GM12878 (cell line): ENCODE results near the gene N4BP3. TPM values are rescaled to one million over a fixed set of nuclear protein-coding genes. Genes with fewer than 3 reads are reported as not detected.
A peak's percentile ranks its signal among the peaks of the same experiment; 100 is the strongest.

Source experiments
- ATAC-seq: fragments of 200-7000 bp; cut with Tn5 transposase; 3 replicates; pipeline ENCODE4 v1.9.1; 2020; ENCODE audit warnings: mild to moderate bottlenecking, moderate library complexity
- BruUV-seq: library from RNA; stranded (reverse); fragments of 400-500 nt; replicated peaks from 2 replicates; lab custom pipeline; 2021; lab: Mats Ljungman, UMichigan
- CTCF ChIA-PET: fragments of 300-600 bp; sonication (Branson Sonifier 250); formaldehyde crosslinking; extraction: SDS; loops from one replicate; lab custom pipeline; 2021; ENCODE audit warnings: inconsistent platforms; lab: Yijun Ruan, JAX
- POLR2A ChIA-PET: fragments of 350-600 bp; formaldehyde crosslinking; extraction: SDS; loops from one replicate; lab custom pipeline; 2021; ENCODE audit warnings: inconsistent platforms; lab: Charles Lee
- RAD21 ChIA-PET: fragments of 300-600 bp; sonication (Branson Sonifier 250); formaldehyde crosslinking; loops from one replicate; lab custom pipeline; 2023; ENCODE audit warnings: antibody characterized with exemption; ENCODE audit not compliant: unreplicated experiment; lab: Charles Lee
- SMC1A ChIA-PET: fragments of 300-600 bp; sonication (Branson Sonifier 250); formaldehyde crosslinking; loops from one replicate; lab custom pipeline; 2023; ENCODE audit not compliant: unreplicated experiment, uncharacterized antibody; lab: Charles Lee
- DNase-seq: peaks from one replicate; pipeline ENCODE4 v3.0.0-alpha.2; 2011; ENCODE audit warnings: low read depth, low spot score
- FAIRE-seq: peaks from 3 replicates; lab custom pipeline; 2011; peaks lifted over from hg19 to GRCh38; lab: Jason Lieb, UNC
- H2AFZ ChIP-seq: 2 replicates; pipeline ENCODE4 v1.6.0; 2011; ENCODE audit warnings: low read depth, low read length, control low read depth; ENCODE audit not compliant: control insufficient read depth
- H3K27ac ChIP-seq: 2 replicates; pipeline ENCODE4 v1.5.1; 2011; ENCODE audit warnings: control low read depth; ENCODE audit not compliant: control insufficient read depth, insufficient read depth
- H3K27me3 ChIP-seq, 2 experiments: replicated peaks in 1 of 2; 2 replicates each; pipeline versions ENCODE4 v1.6.0 to v1.6.1; 2011; ENCODE audit warnings: low read length in 1 of 2; ENCODE audit not compliant: control insufficient read depth in 2 of 2, insufficient read depth in 2 of 2
- H3K36me3 ChIP-seq, 2 experiments: 2 replicates each; pipeline ENCODE4 v1.5.1; 2011; ENCODE audit warnings: low read length in 1 of 2; ENCODE audit not compliant: control insufficient read depth in 2 of 2, insufficient read depth in 2 of 2
- H3K4me1 ChIP-seq: 2 replicates; pipeline ENCODE4 v1.6.1; 2011; ENCODE audit warnings: mild to moderate bottlenecking, low read length, moderate library complexity, mixed read lengths; ENCODE audit not compliant: control insufficient read depth, insufficient read depth
- H3K4me2 ChIP-seq: 2 replicates; pipeline ENCODE4 v1.6.0; 2011; ENCODE audit warnings: control low read depth; ENCODE audit not compliant: control insufficient read depth, insufficient read depth
- H3K4me3 ChIP-seq: fragments of 200-600 bp; sonication (generic); 2 replicates; pipeline ENCODE4 v1.5.1; 2016
- H3K79me2 ChIP-seq: 2 replicates; pipeline ENCODE4 v1.6.0; 2011; ENCODE audit warnings: low read length; ENCODE audit not compliant: control insufficient read depth, insufficient read depth
- H3K9ac ChIP-seq: 2 replicates; pipeline ENCODE4 v1.8.0; 2011; ENCODE audit warnings: low read length, control low read depth, mixed read lengths; ENCODE audit not compliant: control insufficient read depth, insufficient read depth
- H3K9me3 ChIP-seq: replicated peaks from 3 replicates; pipeline ENCODE4 v1.5.1; 2011; ENCODE audit warnings: mild to moderate bottlenecking, low read length; ENCODE audit not compliant: control insufficient read depth, insufficient read depth
- H4K20me1 ChIP-seq: 2 replicates; pipeline ENCODE4 v1.6.0; 2011; ENCODE audit not compliant: control insufficient read depth, insufficient read depth
- BCL11A ChIP-seq: IDR thresholded peaks from 2 replicates; pipeline ENCODE4 v1.6.1; 2011; ENCODE audit warnings: low read depth, low read length
- CTCF ChIP-seq, 3 experiments: IDR thresholded peaks in 2 of 3; conservative IDR thresholded peaks in 1 of 3; 2 replicates each; pipeline ENCODE4 v1.5.1; 2011; ENCODE audit warnings: low read depth in 3 of 3, low read length in 3 of 3, mild to moderate bottlenecking in 3 of 3, control low read depth in 2 of 3, moderate library complexity in 2 of 3, inconsistent platforms in 1 of 3, mixed read lengths in 1 of 3; ENCODE audit not compliant: control insufficient read depth in 2 of 3, insufficient read depth in 1 of 3; ENCODE audit errors: extremely low read depth in 1 of 3
- JUND ChIP-seq: IDR thresholded peaks from 2 replicates; pipeline ENCODE4 v1.6.1; 2012; ENCODE audit warnings: low read depth, mild to moderate bottlenecking, low read length, improper control_type of control experiment, moderate library complexity
- MXI1 ChIP-seq: fragments of 150-350 bp; IDR thresholded peaks from 2 replicates; pipeline ENCODE4 v1.6.1; 2011; ENCODE audit warnings: low read depth, mild to moderate bottlenecking, inconsistent platforms, low read length, improper control_type of control experiment
- NRF1 ChIP-seq: conservative IDR thresholded peaks from 2 replicates; pipeline ENCODE4 v1.6.1; 2011; ENCODE audit warnings: mild to moderate bottlenecking, low read depth, low read length, improper control_type of control experiment
- PAX5 ChIP-seq: IDR thresholded peaks from 2 replicates; pipeline ENCODE4 v1.6.1; 2011; ENCODE audit warnings: low read depth, low read length, borderline replicate concordance
- POU2F2 ChIP-seq: IDR thresholded peaks from 3 replicates; pipeline ENCODE4 v1.6.1; 2011; ENCODE audit warnings: low read depth, mild to moderate bottlenecking, low read length, borderline replicate concordance
- RAD21 ChIP-seq: IDR thresholded peaks from 2 replicates; pipeline ENCODE4 v1.6.1; 2011; ENCODE audit warnings: mild to moderate bottlenecking, low read depth, low read length, moderate library complexity; ENCODE audit not compliant: insufficient read depth
- RELA ChIP-seq: fragments of 450-650 bp; IDR thresholded peaks from 2 replicates; pipeline ENCODE4 v1.8.0; 2014; ENCODE audit warnings: borderline replicate concordance; ENCODE audit not compliant: partially characterized antibody
- SMC3 ChIP-seq: IDR thresholded peaks from 2 replicates; pipeline ENCODE4 v1.6.1; 2011; ENCODE audit warnings: low read length, improper control_type of control experiment, borderline replicate concordance
- TCF3 ChIP-seq: IDR thresholded peaks from 2 replicates; pipeline ENCODE4 v1.6.1; 2012; ENCODE audit warnings: low read depth, mild to moderate bottlenecking, low read length, borderline replicate concordance; ENCODE audit not compliant: insufficient read depth
- YY1 ChIP-seq: IDR thresholded peaks from 2 replicates; pipeline ENCODE4 v1.6.1; 2011; ENCODE audit warnings: low read depth, mild to moderate bottlenecking, low read length
- WGBS: methylation state at CpG from one replicate; pipeline ENCODE4 v1.1.6; 2016; ENCODE audit warnings: low lambda C conversion rate; ENCODE audit not compliant: insufficient replicate concordance, insufficient coverage; ENCODE audit errors: missing lambda C conversion rate; 5-methylcytosine and 5-hydroxymethylcytosine counted together
- in situ Hi-C: fragments of 300-500 bp; cut with MboI; formaldehyde crosslinking; loops from 9 replicates; pipeline ENCODE4 v1.14.3; 2018; ENCODE audit warnings: mixed read lengths
- intact Hi-C: fragments of 100-400 bp; cut with micrococcal nuclease; formaldehyde crosslinking; loops from one replicate; pipeline ENCODE4 v1.14.2; 2022; ENCODE audit not compliant: unreplicated experiment
- polyA plus RNA-seq, 11 experiments: library from polyadenylated mRNA; depleted of rRNA in 4 of 11; unstranded in 6 of 11; stranded (reverse) in 5 of 11; fragments of >200 nt; fragmentation: Nextera tagmentation in 4 of 11; fragmentation: Illumina TruSeq in 1 of 11; extraction: Ambion mirVana in 4 of 11; extraction: Trizol in 1 of 11; gene quantifications; 1 replicate in 1 of 11; 2 replicates in 10 of 11; pipeline versions ENCODE4 v1.2.1 to v1.2.3, GENCODE V29; 2011 to 2016; ENCODE audit warnings: inconsistent platforms in 2 of 11, missing spikeins in 2 of 11, low read depth in 1 of 11
- total RNA-seq, 4 experiments: library from RNA; depleted of rRNA in 3 of 4; stranded (reverse); fragments of >200 nt in 3 of 4; fragmentation: Illumina TruSeq in 1 of 4; extraction: Trizol in 1 of 4; gene quantifications; 2 replicates each; pipeline versions ENCODE4 v1.2.1 to v1.2.3, GENCODE V29; 2013 to 2021
- TF ChIP-seq, protein P1 (sequence below): fragments of 450-650 bp; IDR thresholded peaks from 2 replicates; pipeline ENCODE4 v1.6.1; 2016; ENCODE audit warnings: mild to moderate bottlenecking
- TF ChIP-seq, protein P2 (sequence below): fragments of 450-650 bp; IDR thresholded peaks from 2 replicates; pipeline ENCODE4 v1.6.1; 2014; ENCODE audit warnings: mild to moderate bottlenecking
- TF ChIP-seq, protein P3 (sequence below): IDR thresholded peaks from 2 replicates; pipeline ENCODE4 v1.6.1; 2011; ENCODE audit warnings: borderline replicate concordance, low read depth, mild to moderate bottlenecking, moderate library complexity, low read length; ENCODE audit not compliant: insufficient read depth, poor library complexity, severe bottlenecking

The N4BP3 gene
- total and polyA plus RNA-seq, 10 of the 15 experiments (the other 5 are each of a cell fraction or from before 2014, with no cell fraction given), result 0.06 to 13.0 (median 4.3) TPM

- ATAC-seq (peak; percentile 98), FAIRE-seq (peak; percentile 95), DNase-seq (peak; percentile 34)
- H3K4me3 ChIP-seq, result no peak overlapping the region
- ChIA-PET RAD21 (interaction anchor here (3.0 kb wide), 1 partner anchor 88 kb away, joined by 18 read pairs; no protein-coding TSS in a partner anchor), POLR2A (no interaction called here), CTCF (interaction anchor here (0.7 to 4.0 kb wide), 4 partner anchors 9 to 88 kb away, joined by 3 to 35 read pairs (median 3); no protein-coding TSS in a partner anchor), SMC1A (interaction anchor here (2.4 to 2.6 kb wide), 2 partner anchors 86 to 89 kb away, joined by 10 to 11 read pairs; no protein-coding TSS in a partner anchor)
- no peaks in the 10 kb centered on the region for H3K9me3 ChIP-seq
- no peaks in the 10 kb centered on the region for H3K4me1 ChIP-seq
- no peaks in the 10 kb centered on the region for H3K36me3 ChIP-seq
- no peak overlapping the region for H3K27ac ChIP-seq
- H3K9ac ChIP-seq, result no peak overlapping the region
- no TSS peak for BruUV-seq
- H2AFZ ChIP-seq, result peak overlapping the region; percentile 42; the same call in 1 of the 2 replicates
- intact Hi-C loops, result loop anchor here (1.0 kb wide), 1 partner anchor 88 kb away; no protein-coding TSS in a partner anchor
- H4K20me1 ChIP-seq, result no peaks in the 10 kb centered on the region
- no peaks in the 10 kb centered on the region for H3K27me3 ChIP-seq
- H3K4me2 ChIP-seq, result peak overlapping the region; percentile 88
- H3K79me2 ChIP-seq, result no peaks in the 10 kb centered on the region
- in situ Hi-C loops, result loop anchor here (10.0 kb wide), 1 partner anchor 559 kb away; the partner anchor contains the start of gene B4GALT7
- 15% methylated on average over 30 of the region's 33 CpGs for WGBS
- TF ChIP-seq, protein P1, sequence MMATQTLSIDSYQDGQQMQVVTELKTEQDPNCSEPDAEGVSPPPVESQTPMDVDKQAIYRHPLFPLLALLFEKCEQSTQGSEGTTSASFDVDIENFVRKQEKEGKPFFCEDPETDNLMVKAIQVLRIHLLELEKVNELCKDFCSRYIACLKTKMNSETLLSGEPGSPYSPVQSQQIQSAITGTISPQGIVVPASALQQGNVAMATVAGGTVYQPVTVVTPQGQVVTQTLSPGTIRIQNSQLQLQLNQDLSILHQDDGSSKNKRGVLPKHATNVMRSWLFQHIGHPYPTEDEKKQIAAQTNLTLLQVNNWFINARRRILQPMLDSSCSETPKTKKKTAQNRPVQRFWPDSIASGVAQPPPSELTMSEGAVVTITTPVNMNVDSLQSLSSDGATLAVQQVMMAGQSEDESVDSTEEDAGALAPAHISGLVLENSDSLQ, result peak; percentile 65; the same call in 1 of the 2 replicates
- TF ChIP-seq POU2F2, result peak; percentile 52; the same call in 1 of the 3 replicates
- TF ChIP-seq RAD21, result peak; percentile 99
- TF ChIP-seq MXI1, result 0 out of 2 replicates have a peak, but pooled peaks have one; percentile 50
- TF ChIP-seq SMC3, result peak; percentile 98
- no peak for TF ChIP-seq NRF1
- no peak for TF ChIP-seq BCL11A
- peak; percentile 92 for TF ChIP-seq PAX5
- TF ChIP-seq CTCF (IDR thresholded peaks at IDR 0.05 in 2 of 3, conservative IDR thresholded peaks at IDR 0.05 in 1 of 3; ENCODE audit: control insufficient read depth in 2 of 3, extremely low read depth in 1 of 3, insufficient read depth in 1 of 3, low read depth in 3 of 3, low read length in 3 of 3), result peak; percentile 99 to 100 (median 99); a peak in 5 of 6 replicates
- TF ChIP-seq, protein P2, sequence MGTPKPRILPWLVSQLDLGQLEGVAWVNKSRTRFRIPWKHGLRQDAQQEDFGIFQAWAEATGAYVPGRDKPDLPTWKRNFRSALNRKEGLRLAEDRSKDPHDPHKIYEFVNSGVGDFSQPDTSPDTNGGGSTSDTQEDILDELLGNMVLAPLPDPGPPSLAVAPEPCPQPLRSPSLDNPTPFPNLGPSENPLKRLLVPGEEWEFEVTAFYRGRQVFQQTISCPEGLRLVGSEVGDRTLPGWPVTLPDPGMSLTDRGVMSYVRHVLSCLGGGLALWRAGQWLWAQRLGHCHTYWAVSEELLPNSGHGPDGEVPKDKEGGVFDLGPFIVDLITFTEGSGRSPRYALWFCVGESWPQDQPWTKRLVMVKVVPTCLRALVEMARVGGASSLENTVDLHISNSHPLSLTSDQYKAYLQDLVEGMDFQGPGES, result peak; percentile 53; the same call in 1 of the 2 replicates
- peak; percentile 71 for TF ChIP-seq RELA
- peak; percentile 59; the same call in 1 of the 2 replicates for TF ChIP-seq YY1
- peak; percentile 87; the same call in 1 of the 2 replicates for TF ChIP-seq TCF3
- no peak for TF ChIP-seq JUND
- TF ChIP-seq, protein P3, sequence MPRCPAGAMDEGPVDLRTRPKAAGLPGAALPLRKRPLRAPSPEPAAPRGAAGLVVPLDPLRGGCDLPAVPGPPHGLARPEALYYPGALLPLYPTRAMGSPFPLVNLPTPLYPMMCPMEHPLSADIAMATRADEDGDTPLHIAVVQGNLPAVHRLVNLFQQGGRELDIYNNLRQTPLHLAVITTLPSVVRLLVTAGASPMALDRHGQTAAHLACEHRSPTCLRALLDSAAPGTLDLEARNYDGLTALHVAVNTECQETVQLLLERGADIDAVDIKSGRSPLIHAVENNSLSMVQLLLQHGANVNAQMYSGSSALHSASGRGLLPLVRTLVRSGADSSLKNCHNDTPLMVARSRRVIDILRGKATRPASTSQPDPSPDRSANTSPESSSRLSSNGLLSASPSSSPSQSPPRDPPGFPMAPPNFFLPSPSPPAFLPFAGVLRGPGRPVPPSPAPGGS, result no peak
These were observed 50.7 kb downstream of the N4BP3 start for GRCh38 chr5:178163772-178164735.
